H1 (cell line): ENCODE results near the gene PAQR5. TPM values are rescaled to one million over a fixed set of nuclear protein-coding genes. Genes with fewer than 3 reads are reported as not detected.

ENCODE experiments used
- CTCF ChIA-PET: fragments of 300-600 bp; sonication (Branson Sonifier 250); formaldehyde crosslinking; loops from one replicate; lab custom pipeline; 2021; ENCODE audit not compliant: partially characterized antibody; lab: Charles Lee
- POLR2A ChIA-PET: fragments of 300-600 bp; sonication (Branson Sonifier 250); formaldehyde crosslinking; loops from one replicate; lab custom pipeline; 2021; ENCODE audit warnings: inconsistent platforms; ENCODE audit not compliant: partially characterized antibody; lab: Charles Lee
- DNase-seq, 2 experiments: peaks; one replicate each; pipeline versions ENCODE4 v3.0.0 to v3.0.0-alpha.2; 2010 to 2022; ENCODE audit warnings: low spot score in 2 of 2, low read depth in 1 of 2, mixed read lengths in 1 of 2
- FAIRE-seq: peaks from 2 replicates; lab custom pipeline; 2011; peaks lifted over from hg19 to GRCh38; lab: Jason Lieb, UNC
- H2AFZ ChIP-seq: 2 replicates; pipeline ENCODE4 v1.8.1; 2012; ENCODE audit warnings: low read length, inconsistent platforms
- H2AK5ac ChIP-seq: 2 replicates; pipeline ENCODE4 v1.6.1; 2013; ENCODE audit warnings: low read depth, low read length
- H2BK120ac ChIP-seq: replicated peaks from 2 replicates; pipeline ENCODE3; 2013; ENCODE audit warnings: low read depth, low read length, inconsistent platforms
- H2BK12ac ChIP-seq: 2 replicates; pipeline ENCODE4 v1.6.1; 2013; ENCODE audit warnings: low read depth, low read length
- H2BK15ac ChIP-seq: 2 replicates; pipeline ENCODE4 v1.6.1; 2013; ENCODE audit warnings: low read length
- H2BK20ac ChIP-seq: 2 replicates; pipeline ENCODE4 v1.6.1; 2013; ENCODE audit warnings: low read length
- H2BK5ac ChIP-seq: 2 replicates; pipeline ENCODE4 v1.6.1; 2013; ENCODE audit warnings: low read depth, low read length
- H3K14ac ChIP-seq: 2 replicates; pipeline ENCODE4 v1.6.1; 2013; ENCODE audit warnings: inconsistent platforms; ENCODE audit not compliant: insufficient read length
- H3K18ac ChIP-seq: 2 replicates; pipeline ENCODE4 v1.6.1; 2013; ENCODE audit warnings: low read length; ENCODE audit errors: extremely low read depth
- H3K23ac ChIP-seq: 2 replicates; pipeline ENCODE4 v1.6.1; 2013; ENCODE audit warnings: inconsistent platforms; ENCODE audit not compliant: insufficient read length
- H3K23me2 ChIP-seq: 2 replicates; pipeline ENCODE4 v1.6.1; 2013; ENCODE audit warnings: low read depth, low read length
- H3K27ac ChIP-seq: 2 replicates; pipeline ENCODE4 v1.6.1; 2011; ENCODE audit warnings: low read depth, low read length, inconsistent platforms
- H3K27me3 ChIP-seq, 4 experiments: replicated peaks in 1 of 4; 1 replicate in 1 of 4; 2 replicates in 3 of 4; pipeline versions ENCODE4 v1.6.1 to v1.8.1; 2011 to 2013; ENCODE audit warnings: low read length in 3 of 4, mild to moderate bottlenecking in 3 of 4, inconsistent platforms in 2 of 4, mixed read lengths in 2 of 4, moderate library complexity in 1 of 4; ENCODE audit not compliant: control insufficient read depth in 3 of 4, insufficient read depth in 3 of 4; ENCODE audit errors: extremely low read depth in 1 of 4
- H3K36me3 ChIP-seq, 4 experiments: 2 replicates each; pipeline versions ENCODE4 v1.6.1 to v1.8.1; 2011 to 2013; ENCODE audit warnings: mild to moderate bottlenecking in 4 of 4, low read length in 3 of 4, moderate library complexity in 2 of 4, control low read depth in 1 of 4, inconsistent platforms in 1 of 4; ENCODE audit not compliant: insufficient read depth in 4 of 4, control insufficient read depth in 2 of 4
- H3K4ac ChIP-seq: replicated peaks from 2 replicates; pipeline ENCODE3; 2013; ENCODE audit warnings: low read length, low read depth, mixed read lengths, inconsistent platforms; ENCODE audit not compliant: insufficient read length
- H3K4me1 ChIP-seq, 4 experiments: replicated peaks in 1 of 4; 1 replicate in 1 of 4; 2 replicates in 3 of 4; pipeline versions ENCODE4 v1.6.1 to v1.8.1; 2011 to 2013; ENCODE audit warnings: low read length in 3 of 4, inconsistent platforms in 2 of 4, mixed read lengths in 1 of 4; ENCODE audit not compliant: insufficient read depth in 4 of 4, control insufficient read depth in 3 of 4
- H3K4me2 ChIP-seq, 2 experiments: 2 replicates each; pipeline versions ENCODE4 v1.6.1 to v1.8.1; 2011 to 2013; ENCODE audit warnings: low read depth in 2 of 2, low read length in 2 of 2, control low read depth in 1 of 2, inconsistent platforms in 1 of 2, mild to moderate bottlenecking in 1 of 2; ENCODE audit not compliant: insufficient read depth in 1 of 2
- H3K4me3 ChIP-seq, 4 experiments: fragments of 200-600, 300-600 bp in 1 of 4; sonication (generic), shearing (Covaris generic), sonication (Bioruptor Twin) in 1 of 4; 2 replicates each; pipeline versions ENCODE4 v1.5.1 to v1.8.1; 2011 to 2016; ENCODE audit warnings: low read length in 4 of 4, low read depth in 3 of 4, control low read depth in 2 of 4, inconsistent platforms in 2 of 4, mild to moderate bottlenecking in 2 of 4, mixed read lengths in 1 of 4, moderate library complexity in 1 of 4; ENCODE audit not compliant: insufficient read depth in 2 of 4; ENCODE audit errors: extremely low read depth in 1 of 4
- H3K56ac ChIP-seq: replicated peaks from 2 replicates; pipeline ENCODE3; 2013; ENCODE audit warnings: low read depth, mild to moderate bottlenecking, mixed read lengths, low read length, inconsistent platforms; ENCODE audit not compliant: insufficient read length
- H3K79me1 ChIP-seq: 2 replicates; pipeline ENCODE4 v1.6.1; 2013; ENCODE audit warnings: low read depth, low read length, control low read depth
- H3K79me2 ChIP-seq, 2 experiments: 2 replicates each; pipeline versions ENCODE4 v1.6.1 to v1.8.1; 2012 to 2013; ENCODE audit warnings: low read length in 2 of 2, mild to moderate bottlenecking in 2 of 2, inconsistent platforms in 1 of 2; ENCODE audit not compliant: insufficient read depth in 2 of 2, control insufficient read depth in 1 of 2
- H3K9ac ChIP-seq, 4 experiments: replicated peaks in 1 of 4; 1 replicate in 1 of 4; 2 replicates in 3 of 4; pipeline versions ENCODE4 v1.6.1 to v1.8.1; 2011 to 2013; ENCODE audit warnings: low read depth in 3 of 4, low read length in 3 of 4, control low read depth in 2 of 4, mild to moderate bottlenecking in 2 of 4, moderate library complexity in 2 of 4, inconsistent platforms in 1 of 4; ENCODE audit errors: extremely low read depth in 1 of 4
- H3K9me3 ChIP-seq, 2 experiments: 2 replicates each; pipeline versions ENCODE4 v1.6.1 to v1.8.1; 2012 to 2013; ENCODE audit warnings: mild to moderate bottlenecking in 2 of 2, moderate library complexity in 2 of 2, control low read depth in 1 of 2, inconsistent platforms in 1 of 2, low read depth in 1 of 2, low read length in 1 of 2, mixed read lengths in 1 of 2; ENCODE audit not compliant: insufficient read depth in 2 of 2
- H4K20me1 ChIP-seq, 2 experiments: replicated peaks in 1 of 2; 2 replicates each; pipeline versions ENCODE3 to v1.8.1; 2011 to 2013; ENCODE audit warnings: inconsistent platforms in 2 of 2, low read length in 2 of 2, mild to moderate bottlenecking in 1 of 2; ENCODE audit not compliant: insufficient read depth in 2 of 2, control insufficient read depth in 1 of 2
- H4K5ac ChIP-seq: 2 replicates; pipeline ENCODE4 v1.6.1; 2013; ENCODE audit warnings: low read length, low read depth, mixed read lengths, inconsistent platforms; ENCODE audit not compliant: insufficient read length
- H4K8ac ChIP-seq: 2 replicates; pipeline ENCODE4 v1.8.0; 2013; ENCODE audit warnings: mild to moderate bottlenecking, moderate library complexity, low read length, inconsistent platforms; ENCODE audit not compliant: insufficient read depth; ENCODE audit errors: extremely low read depth
- H4K91ac ChIP-seq: replicated peaks from 2 replicates; pipeline ENCODE3; 2013; ENCODE audit warnings: low read length, mixed read lengths, inconsistent platforms; ENCODE audit not compliant: insufficient read length
- ASH2L ChIP-seq: fragments of 200-600, 300-600 bp; sonication (generic); IDR thresholded peaks from one replicate; pipeline ENCODE4 v1.7.1; 2017; ENCODE audit warnings: low read length
- EGR1 ChIP-seq: IDR thresholded peaks from 2 replicates; pipeline ENCODE4 v1.6.1; 2011; ENCODE audit warnings: low read depth, low read length, borderline replicate concordance
- SP1 ChIP-seq: IDR thresholded peaks from 2 replicates; pipeline ENCODE4 v1.6.1; 2011; ENCODE audit warnings: low read depth, low read length
- SP4 ChIP-seq: IDR thresholded peaks from 2 replicates; pipeline ENCODE4 v1.6.1; 2012; ENCODE audit warnings: low read length, inconsistent platforms
- TAF7 ChIP-seq: optimal IDR thresholded peaks from 2 replicates; pipeline ENCODE3; 2011; ENCODE audit warnings: low read depth, mild to moderate bottlenecking, inconsistent platforms, low read length, moderate library complexity, borderline replicate concordance
- TBP ChIP-seq: IDR thresholded peaks from 2 replicates; pipeline ENCODE4 v1.6.1; 2011; ENCODE audit warnings: low read depth, low read length, improper control_type of control experiment
- WGBS, 2 experiments: shearing (Covaris generic) in 1 of 2; methylation state at CpG; one replicate each; pipeline versions ENCODE4 v1.1.6 to v1.1.7; 2013 to 2015; ENCODE audit warnings: low lambda C conversion rate in 2 of 2, mixed read lengths in 2 of 2, inconsistent platforms in 1 of 2, low coverage in 1 of 2, missing lambda C conversion rate in 1 of 2; ENCODE audit not compliant: insufficient replicate concordance in 2 of 2, insufficient coverage in 1 of 2, insufficient read length in 1 of 2; ENCODE audit errors: extremely low coverage in 1 of 2, missing lambda C conversion rate in 1 of 2; 5-methylcytosine and 5-hydroxymethylcytosine counted together
- polyA plus RNA-seq, 7 experiments: library from polyadenylated mRNA; depleted of rRNA in 3 of 7; stranded (reverse) in 5 of 7; unstranded in 2 of 7; fragments of >200 nt in 5 of 7; fragments of 200-250 nt in 2 of 7; gene quantifications; 1 replicate in 5 of 7; 2 replicates in 1 of 7; 4 replicates in 1 of 7; pipeline versions ENCODE4 v1.2.1 to v1.2.3, GENCODE V29; 2011 to 2013; ENCODE audit warnings: missing spikeins in 2 of 7, mixed read lengths in 2 of 7
- total RNA-seq: library from RNA; stranded (reverse); fragmentation: NEBNext Ultra II Directional; extraction: Animal tissue kit (Norgen Biotek cat#: 25700); gene quantifications from 2 replicates; pipeline ENCODE4 v1.2.1, GENCODE V29; 2021

The PAQR5 gene
- total and polyA plus RNA-seq, 2 of the 8 experiments (the other 6 are each of a cell fraction or from before 2014, with no cell fraction given): 8.7 to 18.1 TPM

DNA sequence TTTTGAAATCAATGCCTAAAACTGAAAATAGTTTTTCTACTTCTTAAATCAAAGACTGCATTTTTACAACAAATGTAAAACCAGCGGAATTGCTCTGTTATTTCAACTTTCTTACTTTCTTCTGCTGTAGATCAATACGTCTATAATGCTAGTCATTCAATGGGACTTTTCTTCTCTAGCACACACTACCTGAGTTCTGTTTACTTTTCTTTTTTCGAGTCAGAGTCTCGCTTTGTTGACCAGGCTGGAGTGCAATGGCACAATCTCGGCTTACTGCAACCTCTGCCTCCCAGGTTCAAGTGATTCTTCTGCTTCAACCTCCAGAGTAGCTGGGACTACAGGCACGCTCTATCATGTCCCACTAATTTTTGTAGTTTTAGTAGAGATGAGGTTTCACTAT, 74.7 kb downstream of the PAQR5 start:
- Histone ChIP-seq H2BK15ac (no peak overlapping the region), H3K18ac (no peak overlapping the region), H4K8ac (no peak overlapping the region), H4K20me1 (no peaks in the 10 kb centered on the region), H2BK20ac (no peak overlapping the region), H3K9me3 (no peaks in the 10 kb centered on the region), H3K4me2 (no peak overlapping the region), H2AFZ (no peak overlapping the region), H3K56ac (no peak overlapping the region), H3K14ac (no peak overlapping the region), H2BK120ac (no peak overlapping the region), H3K36me3 (no peaks in the 10 kb centered on the region), H3K23ac (no peak overlapping the region), H3K4ac (no peak overlapping the region), H3K79me1 (no peaks in the 10 kb centered on the region), H3K4me3 (no peak overlapping the region), H2BK5ac (no peak overlapping the region), H4K5ac (no peak overlapping the region), H3K23me2 (no peaks in the 10 kb centered on the region), H3K27me3 (no peaks in the 10 kb centered on the region), H3K4me1 (no peaks in the 10 kb centered on the region), H3K9ac (no peak overlapping the region), H2AK5ac (no peak overlapping the region), H3K27ac (no peak overlapping the region), H3K79me2 (no peaks in the 10 kb centered on the region), H4K91ac (no peak overlapping the region), H2BK12ac (no peak overlapping the region)
- ChIA-PET CTCF (interaction anchor here (0.9 to 1.1 kb wide), 2 partner anchors 69 to 96 kb away, joined by 3 to 4 read pairs; no protein-coding TSS in a partner anchor), POLR2A (no interaction called here)
- no peak for TF ChIP-seq SP1
- TF ChIP-seq SP4: no peak
- no peak for TF ChIP-seq TAF7
- TF ChIP-seq ASH2L: no peak
- no peak for TF ChIP-seq EGR1
- no peak for TF ChIP-seq TBP
- DNase-seq: no peak
- 89% methylated on average over 6 of the region's 6 CpGs; no CpG with 5 or more reads in 1 of the 2 experiments for WGBS, 2 experiments
- no peak for FAIRE-seq
